Psoas muscle (tissue), 8 donors: Measurements from ENCODE around the gene SPAG9. TPM values are rescaled to one million over a fixed set of nuclear protein-coding genes. Genes with fewer than 3 reads are reported as not detected.

Experiments used
- ATAC-seq, 4 donors: fragments of 200-7000 bp; cut with Tn5 transposase; one replicate each; pipeline ENCODE4 v1.9.1; 2020; ENCODE audit warnings: moderate library complexity in 3 of 4, mild to moderate bottlenecking in 2 of 4
- DNase-seq, 2 donors: peaks; one replicate each; pipeline ENCODE4 v3.0.0-alpha.2; 2020
- H3K27ac ChIP-seq: fragments of 200-600 bp; one replicate; pipeline ENCODE4 v1.8.0; 2022
- H3K27me3 ChIP-seq, 3 donors: fragments of 200-600 bp in 1 of 3; one replicate each; pipeline versions ENCODE4 v1.6.1 to v1.8.0; 2013 to 2022; ENCODE audit warnings: low read length in 2 of 3, mild to moderate bottlenecking in 2 of 3, moderate library complexity in 1 of 3; ENCODE audit not compliant: insufficient read depth in 3 of 3
- H3K36me3 ChIP-seq, 2 donors: fragments of 200-600 bp in 1 of 2; one replicate each; pipeline versions ENCODE4 v1.6.1 to v1.8.0; 2013 to 2022; ENCODE audit warnings: low read depth in 1 of 2, mild to moderate bottlenecking in 1 of 2, moderate library complexity in 1 of 2; ENCODE audit not compliant: insufficient read depth in 1 of 2
- H3K4me1 ChIP-seq: fragments of 200-600 bp; one replicate; pipeline ENCODE4 v1.8.0; 2022
- H3K4me3 ChIP-seq: fragments of 200-600 bp; one replicate; pipeline ENCODE4 v1.8.0; 2022; ENCODE audit warnings: mild to moderate bottlenecking
- H3K9me3 ChIP-seq: fragments of 200-600 bp; one replicate; pipeline ENCODE4 v1.8.0; 2022
- WGBS, 3 donors: extraction: QIAGEN DNeasy Blood & Tissue Kit; methylation state at CpG; one replicate each; pipeline versions ENCODE4 v1.1.6 to v1.1.7; 2013; 5-methylcytosine and 5-hydroxymethylcytosine counted together
- intact Hi-C, 2 donors: fragments of 100-400 bp; cut with DNase I; formaldehyde crosslinking; loops; one replicate each; pipeline versions ENCODE4 v1.11.0 to v1.14.2; 2022
- polyA plus RNA-seq, 3 donors: library from polyadenylated mRNA; stranded (reverse); fragments of 200-250 nt; gene quantifications; one replicate each; pipeline ENCODE4 v1.2.3, GENCODE V29; 2013
- total RNA-seq, 4 donors: library from RNA; stranded (reverse); fragmentation: NEBNext Ultra II Directional in 2 of 4; extraction: Animal tissue kit (Norgen Biotek cat#: 25700) in 2 of 4; gene quantifications; one replicate each; pipeline versions ENCODE4 v1.2.1 to v1.2.4, GENCODE V29; 2021 to 2023
- TF ChIP-seq, protein P1 (sequence below): fragments of 200-600 bp; IDR thresholded peaks from one replicate; pipeline ENCODE4 v1.8.0; 2022; ENCODE audit warnings: antibody characterized with exemption
- donor health status: healthy with polysubstance abuse.
- donor health status: DM: no; HTN: no; CAD: no; lungs with moderate emphysema.
- donor health status: Bipolar disorder and iron deficiency.
- donor health status: healthy.
- donor health status: DM: yes; HTN: yes; CAD: no.
- donor health status: DM: no; HTN: no; CAD: no.
- donor health status: DM: no; HTN: no; CAD: no.
- donor health status: DM: yes; HTN: yes; CAD: no.

The SPAG9 gene
- total and polyA plus RNA-seq, 7 donors, result 34.8 to 133 (median 92.1) TPM

DNA sequence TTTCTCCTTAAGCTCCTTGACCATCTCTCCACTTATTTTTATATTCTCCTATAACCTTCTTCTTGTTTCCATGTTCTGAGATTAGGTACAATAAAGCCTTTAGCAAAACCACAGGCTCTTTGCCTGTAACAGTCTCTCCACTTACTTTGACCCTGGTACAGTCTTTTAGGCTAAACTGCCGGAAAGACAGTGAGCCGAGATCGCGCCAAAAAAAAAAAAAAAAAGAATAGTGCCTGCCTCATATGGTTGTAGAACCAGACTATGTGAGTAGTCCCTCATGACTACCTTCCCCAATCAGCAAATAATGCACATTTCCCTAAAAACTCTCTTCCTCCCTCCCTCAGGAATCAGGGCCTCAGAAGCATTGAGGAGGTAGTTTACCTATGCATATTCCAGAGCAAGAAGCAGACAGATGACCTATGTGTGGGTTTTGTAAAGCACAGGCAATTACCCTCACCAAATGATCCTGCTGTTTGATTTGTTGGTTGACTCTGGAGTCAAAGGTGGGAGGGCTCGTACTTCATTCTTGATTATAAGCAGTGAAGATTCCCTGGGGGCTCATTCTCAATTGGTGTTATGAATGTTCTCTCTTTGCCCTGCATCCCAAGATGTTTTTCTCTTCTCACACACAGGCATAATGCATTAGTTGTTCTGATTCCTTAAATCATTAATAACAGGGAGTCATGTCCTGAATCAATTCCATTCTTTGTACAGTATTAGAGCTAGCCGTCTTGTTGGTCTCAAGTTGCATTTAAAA is 23.8 kb upstream of the SPAG9 start:
- intact Hi-C loops, result no loop called here
- ATAC-seq, result no peak
- Histone ChIP-seq H3K9me3 (no peaks in the 10 kb centered on the region), H3K27me3 (no peaks in the 10 kb centered on the region), H3K4me3 (no peak overlapping the region), H3K4me1 (peaks cover 4% of the 10 kb centered on the region), H3K36me3 (no peaks in the 10 kb centered on the region), H3K27ac (no peak overlapping the region)
- no peak for DNase-seq
- TF ChIP-seq, protein P1, sequence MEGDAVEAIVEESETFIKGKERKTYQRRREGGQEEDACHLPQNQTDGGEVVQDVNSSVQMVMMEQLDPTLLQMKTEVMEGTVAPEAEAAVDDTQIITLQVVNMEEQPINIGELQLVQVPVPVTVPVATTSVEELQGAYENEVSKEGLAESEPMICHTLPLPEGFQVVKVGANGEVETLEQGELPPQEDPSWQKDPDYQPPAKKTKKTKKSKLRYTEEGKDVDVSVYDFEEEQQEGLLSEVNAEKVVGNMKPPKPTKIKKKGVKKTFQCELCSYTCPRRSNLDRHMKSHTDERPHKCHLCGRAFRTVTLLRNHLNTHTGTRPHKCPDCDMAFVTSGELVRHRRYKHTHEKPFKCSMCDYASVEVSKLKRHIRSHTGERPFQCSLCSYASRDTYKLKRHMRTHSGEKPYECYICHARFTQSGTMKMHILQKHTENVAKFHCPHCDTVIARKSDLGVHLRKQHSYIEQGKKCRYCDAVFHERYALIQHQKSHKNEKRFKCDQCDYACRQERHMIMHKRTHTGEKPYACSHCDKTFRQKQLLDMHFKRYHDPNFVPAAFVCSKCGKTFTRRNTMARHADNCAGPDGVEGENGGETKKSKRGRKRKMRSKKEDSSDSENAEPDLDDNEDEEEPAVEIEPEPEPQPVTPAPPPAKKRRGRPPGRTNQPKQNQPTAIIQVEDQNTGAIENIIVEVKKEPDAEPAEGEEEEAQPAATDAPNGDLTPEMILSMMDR, result no peak
- 49 to 60% (median 56%) methylated on average over 6 of the region's 6 CpGs for WGBS, 3 donors

DNA sequence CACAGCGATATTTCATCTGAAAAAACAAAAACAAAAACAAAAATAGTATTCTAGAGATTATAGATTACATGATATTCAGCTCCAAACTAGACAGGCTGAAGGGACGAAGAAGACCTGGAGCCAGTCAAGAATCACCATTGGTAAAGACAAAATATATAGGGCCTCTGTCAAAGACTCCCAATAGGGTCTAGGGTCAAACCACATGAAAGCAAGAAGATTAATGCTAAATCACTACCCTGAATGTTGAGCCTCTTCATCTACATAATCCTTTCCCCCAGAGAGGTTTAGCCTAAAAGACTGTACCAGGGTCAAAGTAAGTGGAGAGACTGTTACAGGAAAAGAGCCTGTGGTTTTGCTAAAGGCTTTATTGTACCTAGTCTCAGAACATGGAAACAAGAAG is 21.9 kb upstream of the SPAG9 start:
- no peaks in the 10 kb centered on the region for H3K9me3 ChIP-seq
- no peak overlapping the region for H3K27ac ChIP-seq
- DNase-seq (no peak), ATAC-seq (no peak)
- H3K4me3 ChIP-seq, result no peak overlapping the region
- intact Hi-C loops, result no loop called here
- peaks cover 1% of the 10 kb centered on the region for H3K4me1 ChIP-seq
- TF ChIP-seq, protein P1, result no peak
- no peaks in the 10 kb centered on the region for H3K36me3 ChIP-seq
- WGBS, 3 donors, result 93 to 96% (median 93%) methylated on average over 2 of the region's 2 CpGs
- no peaks in the 10 kb centered on the region for H3K27me3 ChIP-seq

DNA sequence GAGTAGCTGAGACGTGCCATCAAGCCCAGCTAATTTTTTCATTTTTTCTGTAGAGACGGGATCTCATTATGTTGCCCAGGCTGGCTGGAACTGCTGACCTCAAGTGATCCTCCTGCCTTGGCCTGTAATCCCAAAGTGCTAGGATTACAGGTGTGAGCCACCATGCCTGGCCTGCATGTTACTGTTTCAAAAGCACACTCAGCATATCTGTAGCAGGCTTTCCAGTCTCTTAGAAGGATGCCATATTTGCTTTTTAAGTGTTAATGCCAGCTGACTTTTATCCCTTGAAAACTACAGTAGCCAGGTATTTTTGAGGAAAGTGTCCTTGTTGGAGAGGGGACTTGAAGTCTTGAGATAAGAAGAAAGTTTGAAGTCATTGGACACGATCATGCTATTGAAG is 15.3 kb upstream of the SPAG9 start:
- H3K27me3 ChIP-seq, result no peaks in the 10 kb centered on the region
- no peak for ATAC-seq
- intact Hi-C loops, result no loop called here
- TF ChIP-seq, protein P1, result no peak
- no peaks in the 10 kb centered on the region for H3K36me3 ChIP-seq
- WGBS, 3 donors, result 61 to 75% (median 66%) methylated on average over 3 of the region's 3 CpGs
- H3K27ac ChIP-seq, result no peak overlapping the region
- peaks cover 14% of the 10 kb centered on the region for H3K4me1 ChIP-seq
- no peak overlapping the region for H3K4me3 ChIP-seq
- no peaks in the 10 kb centered on the region for H3K9me3 ChIP-seq
- DNase-seq, result no peak

DNA sequence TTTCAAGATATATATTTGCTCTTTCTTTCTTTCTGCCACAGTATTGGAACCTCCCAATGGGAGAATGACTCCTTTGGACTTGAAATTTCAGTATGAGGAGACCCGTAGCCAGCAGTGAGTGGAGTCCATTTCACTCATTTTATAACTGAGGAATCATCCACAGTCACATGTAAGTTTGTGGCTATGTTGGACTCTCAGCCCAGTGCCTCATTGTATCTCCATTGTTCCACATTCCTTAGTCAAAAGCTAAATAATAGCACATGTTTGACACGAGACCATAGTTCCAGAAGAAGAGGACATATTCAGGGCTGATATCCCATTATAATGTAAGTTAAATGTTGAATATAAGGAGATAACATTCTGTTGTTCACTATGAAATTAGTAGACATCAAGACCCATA is 12.7 kb upstream of the SPAG9 start:
- no peak for DNase-seq
- Histone ChIP-seq H3K9me3 (no peaks in the 10 kb centered on the region), H3K27ac (peak overlapping the region; percentile 79), H3K36me3 (no peaks in the 10 kb centered on the region), H3K4me1 (peaks cover 14% of the 10 kb centered on the region), H3K4me3 (no peak overlapping the region), H3K27me3 (no peaks in the 10 kb centered on the region)
- TF ChIP-seq, protein P1, result no peak
- intact Hi-C loops, result no loop called here
- WGBS, 3 donors, result 53 to 73% (median 61%) methylated on average over 2 of the region's 2 CpGs
- ATAC-seq, result peak; percentile 23 to 45 (median 34)

DNA sequence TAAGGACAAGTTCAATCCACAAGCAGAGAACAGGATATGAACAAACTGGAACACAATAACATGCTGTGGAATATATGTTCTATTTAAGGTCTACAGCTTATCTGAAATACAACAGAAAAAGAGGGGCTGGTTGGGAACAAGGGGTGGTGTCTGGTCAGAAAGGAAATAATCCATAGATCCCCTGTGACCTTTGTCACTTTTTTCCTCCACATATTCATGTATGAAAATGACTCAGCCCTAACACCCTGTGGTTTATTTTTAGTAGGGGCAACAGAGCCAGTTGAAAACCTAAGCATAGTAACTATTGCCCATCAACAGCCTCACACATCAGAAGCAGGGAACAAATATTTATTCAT is 12.3 kb upstream of the SPAG9 start:
- DNase-seq (no peak), ATAC-seq (peak; percentile 84 to 96 (median 94))
- Histone ChIP-seq H3K27ac (peak overlapping the region; percentile 79), H3K9me3 (no peaks in the 10 kb centered on the region), H3K4me3 (no peak overlapping the region), H3K27me3 (no peaks in the 10 kb centered on the region), H3K36me3 (no peaks in the 10 kb centered on the region), H3K4me1 (peaks cover 14% of the 10 kb centered on the region)
- intact Hi-C loops, result no loop called here
- TF ChIP-seq, protein P1, result no peak
